Esophagus (tissue), 2 donors: ENCODE results near the gene ETS1. TPM values are rescaled to one million over a fixed set of nuclear protein-coding genes. Genes with fewer than 3 reads are reported as not detected.

Experiments
- H3K27ac ChIP-seq, 2 donors: one replicate each; pipeline ENCODE4 v1.5.1; 2013; ENCODE audit warnings: low read depth in 2 of 2, mild to moderate bottlenecking in 2 of 2, inconsistent platforms in 1 of 2, low read length in 1 of 2, moderate library complexity in 1 of 2
- H3K27me3 ChIP-seq, 2 donors: one replicate each; pipeline ENCODE4 v1.6.1; 2013; ENCODE audit warnings: low read length in 2 of 2, control low read depth in 1 of 2, mild to moderate bottlenecking in 1 of 2; ENCODE audit not compliant: insufficient read depth in 2 of 2, control insufficient read depth in 1 of 2
- H3K36me3 ChIP-seq, 2 donors: one replicate each; pipeline ENCODE4 v1.6.1; 2013; ENCODE audit warnings: low read length in 1 of 2; ENCODE audit not compliant: control insufficient read depth in 2 of 2, insufficient read depth in 2 of 2
- H3K4me1 ChIP-seq, 2 donors: one replicate each; pipeline ENCODE4 v1.6.1; 2013; ENCODE audit warnings: low read length in 1 of 2; ENCODE audit not compliant: control insufficient read depth in 2 of 2, insufficient read depth in 2 of 2
- H3K4me3 ChIP-seq, 2 donors: one replicate each; pipeline ENCODE4 v1.5.1; 2013; ENCODE audit warnings: low read length in 2 of 2, mild to moderate bottlenecking in 2 of 2, low read depth in 1 of 2, moderate library complexity in 1 of 2
- H3K9me3 ChIP-seq, 2 donors: one replicate each; pipeline ENCODE4 v1.6.1; 2013; ENCODE audit warnings: mild to moderate bottlenecking in 2 of 2, low read depth in 1 of 2, low read length in 1 of 2, moderate library complexity in 1 of 2; ENCODE audit not compliant: control insufficient read depth in 2 of 2, insufficient read depth in 1 of 2
- WGBS, 2 donors: extraction: QIAGEN DNeasy Blood & Tissue Kit; methylation state at CpG; one replicate each; pipeline ENCODE4 v1.1.7; 2013; 5-methylcytosine and 5-hydroxymethylcytosine counted together
- polyA plus RNA-seq, 2 donors: library from polyadenylated mRNA; stranded (reverse); fragments of 200-250 nt; gene quantifications; one replicate each; pipeline ENCODE4 v1.2.3, GENCODE V29; 2013
- donor health status: healthy with polysubstance abuse.
- donor health status: Bipolar disorder and iron deficiency.

The ETS1 gene
- polyA plus RNA-seq, 2 donors, result 3.0 to 3.9 TPM

DNA sequence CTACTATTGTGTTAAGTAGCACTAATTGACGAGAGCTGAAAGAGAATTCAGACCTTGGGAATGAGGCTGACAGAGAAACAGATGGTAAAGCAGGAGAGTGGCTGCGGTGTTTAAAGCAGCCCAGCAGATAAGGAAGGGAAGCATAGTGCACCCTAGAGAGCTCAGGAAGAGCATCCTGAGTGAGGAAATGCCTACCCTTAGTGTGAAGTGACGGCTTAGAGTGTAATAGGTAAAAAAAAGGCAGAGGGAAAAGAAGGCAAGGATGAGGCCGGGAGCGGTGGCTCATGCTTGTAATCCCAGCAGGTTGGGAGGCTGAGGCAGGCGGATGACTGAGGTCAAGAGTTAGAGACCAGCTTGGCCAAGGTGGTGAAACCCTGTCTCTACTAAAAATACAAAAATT, 22.4 kb upstream of the ETS1 start:
- Histone ChIP-seq H3K36me3 (no peaks in the 10 kb centered on the region), H3K9me3 (no peaks in the 10 kb centered on the region), H3K27me3 (no peaks in the 10 kb centered on the region), H3K4me3 (no peak overlapping the region), H3K27ac (no peak overlapping the region), H3K4me1 (no peaks in the 10 kb centered on the region)
- 79 to 81% methylated on average over 6 of the region's 6 CpGs for WGBS, 2 donors

DNA sequence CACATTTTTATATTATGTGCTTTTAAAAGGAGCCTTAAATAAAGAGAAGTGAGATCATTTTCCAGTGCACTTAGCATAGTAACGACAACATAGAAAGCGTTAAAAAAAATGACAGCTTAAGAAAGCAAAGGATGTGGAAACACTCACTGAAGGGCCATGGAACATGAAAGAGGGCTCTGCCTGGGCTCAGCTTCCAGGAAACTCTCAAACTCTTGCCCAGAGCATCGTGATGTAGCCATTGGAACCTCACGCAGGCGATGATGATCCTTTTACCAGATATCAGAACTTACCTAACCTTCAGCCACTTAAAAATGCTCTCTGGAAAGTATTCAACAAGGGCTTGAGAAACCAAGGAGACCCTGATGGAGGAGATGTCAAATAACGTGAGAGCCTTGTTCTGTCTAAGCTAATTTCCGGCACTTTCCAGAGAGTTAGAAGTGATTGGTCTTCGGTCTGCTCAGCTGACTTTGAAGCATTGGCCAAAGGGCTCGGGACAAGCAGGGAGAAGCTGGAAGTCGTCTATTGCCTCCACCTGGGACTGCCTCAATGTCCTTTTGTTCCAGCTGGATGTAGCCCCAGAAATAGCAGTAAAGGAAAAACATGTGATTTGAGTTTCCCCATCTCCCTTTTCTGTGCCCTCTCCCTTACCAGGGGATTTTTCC, 21.5 kb upstream of the ETS1 start:
- H3K4me3 ChIP-seq, result no peak overlapping the region
- H3K9me3 ChIP-seq, result no peaks in the 10 kb centered on the region
- H3K27me3 ChIP-seq, result no peaks in the 10 kb centered on the region
- 86% methylated on average over 10 of the region's 10 CpGs for WGBS, 2 donors
- no peaks in the 10 kb centered on the region for H3K36me3 ChIP-seq
- H3K4me1 ChIP-seq, result peaks cover 0 to 3% of the 10 kb centered on the region in 2 donors
- no peak overlapping the region for H3K27ac ChIP-seq

GRCh38 chr11:128607819-128608218, 20.5 kb upstream of the ETS1 start:
- no peak overlapping the region for H3K4me3 ChIP-seq
- no peaks in the 10 kb centered on the region for H3K9me3 ChIP-seq
- no peaks in the 10 kb centered on the region for H3K27me3 ChIP-seq
- 59 to 74% methylated on average over 5 of the region's 5 CpGs for WGBS, 2 donors
- peaks cover 0 to 3% of the 10 kb centered on the region in 2 donors for H3K4me1 ChIP-seq
- no peaks in the 10 kb centered on the region for H3K36me3 ChIP-seq
- H3K27ac ChIP-seq, result no peak overlapping the region

GRCh38 chr11:128604723-128605122, 17.4 kb upstream of the ETS1 start:
- no peaks in the 10 kb centered on the region for H3K27me3 ChIP-seq
- 77 to 80% methylated on average over 5 of the region's 5 CpGs for WGBS, 2 donors
- no peak overlapping the region for H3K4me3 ChIP-seq
- no peak overlapping the region for H3K27ac ChIP-seq
- peaks cover 0 to 3% of the 10 kb centered on the region in 2 donors for H3K4me1 ChIP-seq
- H3K9me3 ChIP-seq, result no peaks in the 10 kb centered on the region
- no peaks in the 10 kb centered on the region for H3K36me3 ChIP-seq

GRCh38 chr11:128603752-128604414, 16.5 kb upstream of the ETS1 start:
- Histone ChIP-seq H3K4me1 (peaks cover 0 to 3% of the 10 kb centered on the region in 2 donors), H3K36me3 (no peaks in the 10 kb centered on the region), H3K4me3 (no peak overlapping the region), H3K27me3 (no peaks in the 10 kb centered on the region), H3K27ac (no peak overlapping the region), H3K9me3 (no peaks in the 10 kb centered on the region)
- WGBS, 2 donors, result 78 to 85% methylated on average over 5 of the region's 5 CpGs

GRCh38 chr11:128603003-128603696, 15.8 kb upstream of the ETS1 start:
- Histone ChIP-seq H3K36me3 (no peaks in the 10 kb centered on the region), H3K9me3 (no peaks in the 10 kb centered on the region), H3K27me3 (no peaks in the 10 kb centered on the region), H3K4me1 (peaks cover 0 to 3% of the 10 kb centered on the region in 2 donors), H3K27ac (no peak overlapping the region), H3K4me3 (no peak overlapping the region)
- WGBS, 2 donors, result 73 to 74% methylated on average over 3 of the region's 3 CpGs

GRCh38 chr11:128599729-128600128, 12.4 kb upstream of the ETS1 start:
- Histone ChIP-seq H3K4me1 (peaks cover 0 to 3% of the 10 kb centered on the region in 2 donors), H3K27me3 (no peaks in the 10 kb centered on the region)
- 66 to 74% methylated on average over 1 of the region's 1 CpG for WGBS, 2 donors

GRCh38 chr11:128598506-128599150, 11.3 kb upstream of the ETS1 start:
- Histone ChIP-seq H3K9me3 (no peaks in the 10 kb centered on the region), H3K4me1 (no peaks in the 10 kb centered on the region), H3K36me3 (no peaks in the 10 kb centered on the region), H3K27me3 (peaks cover 0 to 2% of the 10 kb centered on the region in 2 donors), H3K4me3 (no peak overlapping the region), H3K27ac (no peak overlapping the region)
- 77 to 95% methylated on average over 1 of the region's 1 CpG for WGBS, 2 donors

More at GRCh38 chr11:128599729-128600128, 12.4 kb upstream of the ETS1 start:
- H3K4me3 ChIP-seq, result no peak overlapping the region
- H3K9me3 ChIP-seq, result no peaks in the 10 kb centered on the region
- H3K27ac ChIP-seq, result no peak overlapping the region
- no peaks in the 10 kb centered on the region for H3K36me3 ChIP-seq

GRCh38 chr11:128598096-128598495, 10.7 kb upstream of the ETS1 start:
- Histone ChIP-seq H3K27me3 (peaks cover 0 to 2% of the 10 kb centered on the region in 2 donors), H3K9me3 (no peaks in the 10 kb centered on the region), H3K27ac (no peak overlapping the region), H3K36me3 (no peaks in the 10 kb centered on the region), H3K4me3 (no peak overlapping the region), H3K4me1 (no peaks in the 10 kb centered on the region)
- 62 to 71% methylated on average over 4 of the region's 4 CpGs for WGBS, 2 donors
